HEK293T (cell line): Measurements from ENCODE around the gene CENPH.

Experiments
- BHLHE40 ChIP-seq: fragments of 450-650 bp; IDR thresholded peaks from 2 replicates; pipeline ENCODE4 v1.6.1; 2016; ENCODE audit warnings: mild to moderate bottlenecking, moderate library complexity, borderline replicate concordance
- FOXA1 ChIP-seq: fragments of 450-650 bp; IDR thresholded peaks from 2 replicates; pipeline ENCODE4 v1.6.1; 2016; ENCODE audit warnings: mild to moderate bottlenecking
- FOXM1 ChIP-seq: fragments of 450-650 bp; IDR thresholded peaks from 2 replicates; pipeline ENCODE4 v1.6.1; 2017; ENCODE audit warnings: mild to moderate bottlenecking, borderline replicate concordance
- SP1 ChIP-seq: fragments of 450-650 bp; IDR thresholded peaks from 2 replicates; pipeline ENCODE4 v1.6.1; 2017
- SUZ12 ChIP-seq: fragments of 450-650 bp; IDR thresholded peaks from 2 replicates; pipeline ENCODE4 v1.6.1; 2016; ENCODE audit warnings: mild to moderate bottlenecking
- ZNF384 ChIP-seq: fragments of 450-650 bp; IDR thresholded peaks from 2 replicates; pipeline ENCODE4 v1.6.1; 2016

- TF ChIP-seq SP1 = no peak
- TF ChIP-seq FOXM1 = no peak
- no peak for TF ChIP-seq BHLHE40
- TF ChIP-seq ZNF384 = no peak
- no peak for TF ChIP-seq FOXA1
- TF ChIP-seq SUZ12 = no peak
Measured at GRCh38 chr5:69230181-69230580, 40.8 kb downstream of the CENPH start.
